Activated CD4-positive, alpha-beta T cell treated with anti-CD3 and anti-CD28 coated beads, Interleukin-2, amount 50 U/mL, for 1 hour (primary cell): ENCODE results near the gene ABCB11.
"Not testable (repeated sequence)": the region's sequence is repeated elsewhere in the genome, so short reads cannot be mapped to it uniquely, and the experiment has no call there.

Experiments
- DNase-seq: peaks from one replicate; pipeline ENCODE4 v3.0.0-alpha.2; 2020

The ABCB11 gene

GRCh38 chr2:169041594-169041993, 10.5 kb upstream of the ABCB11 start:
- no peak for DNase-seq

DNA sequence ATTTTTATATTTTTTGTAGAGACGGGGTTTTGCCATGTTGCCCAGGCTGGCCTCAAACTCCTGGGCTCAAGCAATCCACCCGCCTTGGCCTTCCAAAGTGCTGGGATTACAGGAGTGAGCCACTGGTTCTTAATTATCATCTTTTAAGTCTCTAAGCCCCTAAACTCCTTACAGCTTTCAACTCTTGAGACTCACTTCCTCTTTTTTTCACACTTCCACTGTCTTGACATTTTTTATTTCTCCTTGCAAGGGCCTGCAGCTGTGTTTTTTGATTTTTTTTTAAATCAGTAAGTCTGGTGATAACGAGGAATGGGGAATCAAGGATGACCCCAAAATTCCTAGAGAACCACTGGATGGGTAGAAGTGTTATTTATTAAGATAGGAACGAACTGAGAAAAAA, 8.6 kb upstream of the ABCB11 start:
- DNase-seq: no peak

- DNase-seq: no peak
Measured at GRCh38 chr2:169038338-169038757, 7.2 kb upstream of the ABCB11 start.

- DNase-seq: no peak
Measured at GRCh38 chr2:169036736-169037440, 5.8 kb upstream of the ABCB11 start.

DNA sequence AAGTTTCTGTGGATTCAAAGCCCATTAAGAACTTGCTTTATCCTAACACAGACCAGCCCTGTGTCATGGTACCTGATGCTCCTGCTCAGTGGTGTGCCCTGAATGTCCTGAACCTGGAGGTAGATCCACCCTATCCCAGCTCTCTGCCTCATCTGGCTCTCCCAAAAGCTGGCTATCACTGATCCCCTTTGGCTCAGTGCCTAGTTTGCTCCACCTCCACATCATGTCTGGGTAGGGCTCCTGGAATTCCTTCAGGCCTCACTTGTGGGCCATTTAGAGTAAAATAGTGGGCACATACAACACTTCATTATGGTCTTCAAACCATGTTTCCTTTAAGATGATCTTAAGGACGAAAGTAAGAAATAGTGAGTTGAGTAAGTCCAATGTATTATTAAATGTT, 4.8 kb upstream of the ABCB11 start:
- DNase-seq: no peak

GRCh38 chr2:169034984-169035544, 3.9 kb upstream of the ABCB11 start:
- DNase-seq: no peak

DNA sequence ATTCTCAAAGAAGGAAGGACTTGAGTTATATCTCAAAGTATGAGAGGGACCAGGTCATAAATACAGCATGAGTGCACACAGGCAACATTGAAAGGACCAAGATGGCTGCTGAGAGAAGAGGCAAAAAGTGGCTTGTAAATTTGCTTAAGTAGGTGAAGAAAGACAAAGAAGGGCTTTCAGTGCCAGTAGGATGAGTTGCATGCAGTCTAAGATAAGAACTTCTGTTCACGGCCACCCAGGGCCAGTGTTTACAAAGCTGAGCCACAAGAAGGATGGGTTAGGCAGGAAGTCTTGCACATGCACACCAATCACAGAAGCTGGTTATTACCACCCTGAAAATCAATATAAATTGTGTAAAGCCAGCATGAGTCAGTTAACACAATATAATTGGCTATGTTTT, 3.1 kb upstream of the ABCB11 start:
- no peak for DNase-seq

GRCh38 chr2:169029341-169029740, 1.8 kb downstream of the ABCB11 start:
- DNase-seq: no peak

GRCh38 chr2:169027234-169027633, 3.9 kb downstream of the ABCB11 start:
- no peak for DNase-seq

GRCh38 chr2:169026056-169026455, 5.1 kb downstream of the ABCB11 start:
- no peak for DNase-seq

- DNase-seq: no peak
Measured at GRCh38 chr2:169023161-169023560, 8.0 kb downstream of the ABCB11 start.

DNA sequence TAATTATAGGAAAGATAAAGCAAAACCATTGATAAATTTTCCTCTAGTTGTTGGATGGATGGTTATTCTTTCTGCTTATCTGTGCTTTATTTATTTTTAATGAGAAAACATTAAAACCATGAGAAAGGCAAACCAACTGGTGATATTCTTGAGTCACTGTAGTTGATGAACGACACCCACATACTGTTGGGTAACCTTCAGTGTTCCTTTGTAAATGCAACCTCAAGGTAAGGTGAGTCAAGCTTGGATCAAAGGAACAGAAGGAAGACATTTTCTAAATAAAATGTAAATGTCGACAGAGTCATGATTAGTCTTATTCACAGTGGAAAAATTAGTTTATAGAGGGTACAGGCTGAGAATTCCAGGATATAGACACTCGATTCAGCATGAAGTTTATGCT, 12.7 kb downstream of the ABCB11 start:
- no peak for DNase-seq

DNA sequence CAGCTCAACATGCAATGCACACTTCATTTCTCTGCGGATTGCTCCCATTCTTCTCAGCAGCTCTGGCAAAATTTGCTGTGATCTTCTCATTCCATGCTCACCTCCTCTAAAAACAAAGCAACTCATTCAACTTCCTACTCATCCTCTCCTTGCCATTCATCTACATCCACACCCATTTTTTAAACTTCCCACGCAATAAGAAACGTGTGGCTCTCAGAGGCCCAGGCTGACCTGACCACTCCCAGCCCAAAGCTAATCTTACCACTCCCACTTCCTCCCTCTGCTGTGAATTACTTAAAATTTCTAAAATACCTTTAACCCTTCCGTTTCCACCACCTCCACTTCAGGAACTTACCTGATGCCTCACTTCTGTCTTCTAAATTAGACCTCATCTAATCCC, 15.2 kb downstream of the ABCB11 start:
- no peak for DNase-seq

DNA sequence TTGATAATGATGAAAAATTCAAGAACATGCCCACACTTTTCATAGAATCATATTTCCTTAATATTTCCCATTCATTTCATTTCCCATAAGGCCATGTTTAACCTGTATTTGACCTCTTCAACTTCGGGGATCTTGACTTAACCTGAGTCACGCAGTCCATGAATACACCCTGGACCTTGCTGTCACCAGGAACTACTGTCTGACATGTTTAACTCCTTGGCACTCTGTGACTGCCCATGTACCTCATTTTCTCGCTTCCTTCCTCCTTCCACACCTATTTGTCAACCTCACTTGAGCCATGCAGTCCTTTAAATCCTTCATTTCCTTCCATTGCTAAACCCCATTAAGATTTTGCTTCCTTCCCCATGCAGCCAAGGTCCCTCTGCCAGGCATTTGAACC, 16.3 kb downstream of the ABCB11 start:
- no peak for DNase-seq

DNA sequence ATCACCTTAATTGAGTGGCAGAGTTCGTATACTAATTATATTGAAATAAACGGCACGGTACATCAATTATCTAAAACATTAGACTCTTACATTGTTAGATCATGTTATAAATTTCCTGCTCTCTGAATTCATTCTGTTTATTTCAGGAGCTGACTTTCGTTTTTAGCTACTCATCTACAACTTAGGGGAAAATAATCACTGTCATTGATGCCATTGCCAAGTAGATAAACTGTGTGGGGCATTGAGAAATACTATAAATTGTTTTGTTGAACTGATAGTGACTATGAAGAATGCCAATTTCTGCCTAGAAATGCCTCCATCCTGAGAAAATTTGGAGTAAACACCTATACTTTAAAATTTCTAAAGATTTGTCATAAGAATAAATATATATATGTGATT, 17.5 kb downstream of the ABCB11 start:
- no peak for DNase-seq

GRCh38 chr2:169012812-169013627, 18.1 kb downstream of the ABCB11 start:
- no peak for DNase-seq

DNA sequence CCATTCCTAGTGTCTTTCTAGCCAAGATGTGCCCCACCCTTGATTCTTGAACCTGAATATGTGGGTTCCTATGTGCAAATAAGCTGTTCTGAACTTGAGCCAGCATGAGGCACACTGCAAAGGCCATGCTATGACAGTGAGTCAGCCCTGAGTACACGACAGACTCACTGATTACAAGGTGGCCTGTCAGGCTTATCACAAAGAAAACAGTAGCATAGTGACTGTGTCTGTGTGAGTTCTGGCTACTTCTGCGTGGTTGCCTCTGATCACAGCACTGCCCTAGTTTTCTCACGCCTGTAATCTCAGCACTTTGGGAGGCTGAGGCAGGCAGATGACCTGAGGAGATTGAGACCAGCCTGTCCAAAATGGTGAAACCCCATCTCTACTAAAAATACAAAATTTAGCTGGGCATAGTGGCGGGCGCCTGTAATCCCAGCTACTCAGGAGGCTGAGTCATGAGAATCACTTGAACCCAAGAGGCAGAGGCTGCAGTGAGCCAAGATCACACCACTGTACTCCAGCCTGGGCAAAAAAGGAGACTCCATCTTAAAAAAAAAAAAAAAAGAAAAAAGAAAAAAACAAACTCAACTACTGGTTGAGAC, 18.8 kb downstream of the ABCB11 start:
- DNase-seq: not testable (repeated sequence)

- DNase-seq: no peak
Measured at GRCh38 chr2:169011698-169012097, 19.4 kb downstream of the ABCB11 start.

DNA sequence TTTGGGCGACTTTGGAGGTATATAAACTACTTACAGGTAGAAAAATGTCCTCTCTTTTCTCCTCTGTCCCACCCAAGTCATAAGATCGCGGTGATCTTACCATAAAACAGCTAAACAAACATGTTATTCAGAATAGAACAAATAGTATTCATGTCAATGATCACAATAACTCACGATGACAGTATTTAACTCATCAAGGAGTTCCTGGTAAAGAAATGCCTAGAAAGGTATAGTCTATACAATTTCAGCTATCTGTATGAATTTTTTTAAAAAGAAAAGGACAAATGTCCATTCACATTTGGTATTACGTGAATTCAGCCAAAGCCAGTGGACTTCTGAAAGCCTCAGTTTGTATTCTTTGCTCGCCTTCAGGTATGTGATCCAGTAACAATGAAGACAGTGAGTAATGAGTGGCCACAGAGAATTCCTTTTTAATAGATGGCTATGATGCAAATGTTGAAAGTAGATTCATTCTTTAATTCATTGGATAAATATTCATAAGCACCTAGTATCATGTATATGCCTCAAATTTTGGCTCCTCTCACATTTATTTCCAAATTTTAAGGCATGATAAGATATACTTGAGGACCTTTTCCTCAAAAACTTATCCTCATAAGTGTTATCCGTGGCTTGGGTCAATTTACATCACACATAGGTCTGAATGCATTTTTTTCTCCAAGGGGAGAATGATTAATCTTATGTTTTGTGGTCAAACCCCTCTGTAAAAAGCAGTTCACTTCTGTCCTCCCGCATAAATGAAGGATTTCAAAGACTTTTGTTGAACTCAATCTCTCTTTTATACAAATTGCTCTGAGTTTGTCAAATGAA, 20.3 kb downstream of the ABCB11 start:
- DNase-seq: no peak

DNA sequence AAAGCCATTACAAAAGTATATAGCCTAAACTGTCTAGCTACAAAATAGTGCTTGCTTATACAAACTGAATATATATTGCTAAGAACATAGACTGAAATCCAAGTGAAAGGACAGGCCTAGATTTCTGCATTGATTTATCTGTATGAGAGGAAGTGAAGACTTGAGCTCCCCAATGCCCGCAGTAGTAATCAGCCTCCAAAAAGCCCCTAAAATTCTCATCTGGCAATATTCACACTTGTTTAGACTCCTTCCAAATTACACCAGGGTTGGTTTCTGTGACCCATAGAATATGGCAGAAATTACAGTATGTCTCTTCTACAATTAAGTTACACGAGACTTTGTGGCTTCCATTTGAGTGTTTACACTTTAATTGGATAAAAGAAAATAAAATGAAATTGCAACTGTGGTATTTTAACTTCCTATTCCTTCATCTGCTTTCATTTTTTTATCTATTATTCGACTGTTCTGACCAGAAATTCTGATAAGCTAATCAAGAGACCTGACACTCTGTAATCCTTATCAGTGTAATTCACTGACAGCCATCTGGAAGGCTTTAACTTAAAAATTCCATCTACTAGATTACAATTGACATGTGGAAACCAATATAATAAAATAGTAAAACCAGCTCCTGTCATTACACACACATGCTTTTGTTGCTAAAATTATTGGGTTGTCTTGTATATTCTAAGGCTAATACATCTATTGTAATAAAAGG, 21.1 kb downstream of the ABCB11 start:
- no peak for DNase-seq

DNA sequence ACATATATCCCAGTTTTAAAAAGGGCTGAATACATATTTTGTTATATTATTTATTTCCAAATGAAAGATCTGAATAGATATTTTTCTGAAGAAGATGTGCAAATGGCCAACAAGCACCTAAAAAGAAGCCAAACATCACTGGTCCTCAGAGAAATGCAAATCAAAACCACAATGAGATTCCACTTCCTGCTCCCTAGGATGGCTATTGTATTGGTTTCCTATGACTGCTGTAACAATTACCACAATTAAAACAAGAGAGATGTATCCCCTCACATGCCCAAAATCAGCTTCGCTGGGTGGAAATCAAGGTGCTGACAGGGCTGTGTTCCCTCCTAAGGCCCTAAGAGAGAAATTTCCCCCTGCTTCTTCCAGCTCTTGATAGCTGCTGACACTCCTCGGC, 23.2 kb downstream of the ABCB11 start:
- no peak for DNase-seq

GRCh38 chr2:169007356-169007755, 23.8 kb downstream of the ABCB11 start:
- DNase-seq: no peak
